ENCODE results near the gene LAYN.

GRCh38 chr11:111601636-111601978 lies 61.1 kb downstream of the LAYN start:
- TF ChIP-seq EHMT2 (IDR thresholded peaks at IDR 0.05; ENCODE audit: low read depth) (no peak), POLR2A (IDR thresholded peaks at IDR 0.05; ENCODE audit: low read length) (no peak), CTCF (IDR thresholded peaks at IDR 0.05) (no peak), HMGXB4 (CRISPR knock-in tag; IDR thresholded peaks at IDR 0.05; ENCODE audit: borderline replicate concordance) (no peak), PHF8 (IDR thresholded peaks at IDR 0.05; ENCODE audit: borderline replicate concordance, low read depth) (no peak)

Measured in A549 (cell line).